DMS53 treated with DMSO at 0.1 percent for 48 hours (cell line): ENCODE data around the gene AP1M1.

Experiments
- DNase-seq: peaks from one replicate; lab custom pipeline; 2025; ENCODE audit not compliant: unreplicated experiment; lab: John Stamatoyannopoulos, UW

AP1M1 gene

DNA sequence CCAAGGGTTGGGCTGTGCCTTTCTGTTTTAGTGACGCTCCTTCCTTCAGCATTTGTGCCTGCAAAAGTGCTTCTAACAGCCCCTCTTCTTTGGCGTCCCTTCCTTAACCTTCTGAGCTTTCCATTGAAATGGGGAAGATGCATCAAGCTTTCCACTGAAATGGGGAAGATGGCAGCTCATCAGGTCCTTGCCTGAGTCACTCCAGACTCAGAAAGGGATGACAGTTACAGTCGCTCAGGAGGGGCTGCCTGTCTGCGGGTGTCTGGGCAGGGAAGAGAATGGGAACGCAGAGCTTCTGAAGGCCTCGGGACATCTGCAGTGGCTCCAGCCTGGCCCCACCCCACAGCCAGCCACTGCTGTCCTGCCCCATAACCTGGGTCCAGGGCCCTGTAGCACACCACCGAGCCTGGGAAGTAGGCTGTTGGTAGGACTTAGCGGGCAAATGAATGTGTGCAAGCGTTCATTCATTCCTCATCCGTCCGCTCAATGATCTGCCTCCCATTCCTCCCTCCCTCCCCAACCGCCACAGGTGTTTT is 9.8 kb downstream of the AP1M1 start:
- DNase-seq = no peak

DNA sequence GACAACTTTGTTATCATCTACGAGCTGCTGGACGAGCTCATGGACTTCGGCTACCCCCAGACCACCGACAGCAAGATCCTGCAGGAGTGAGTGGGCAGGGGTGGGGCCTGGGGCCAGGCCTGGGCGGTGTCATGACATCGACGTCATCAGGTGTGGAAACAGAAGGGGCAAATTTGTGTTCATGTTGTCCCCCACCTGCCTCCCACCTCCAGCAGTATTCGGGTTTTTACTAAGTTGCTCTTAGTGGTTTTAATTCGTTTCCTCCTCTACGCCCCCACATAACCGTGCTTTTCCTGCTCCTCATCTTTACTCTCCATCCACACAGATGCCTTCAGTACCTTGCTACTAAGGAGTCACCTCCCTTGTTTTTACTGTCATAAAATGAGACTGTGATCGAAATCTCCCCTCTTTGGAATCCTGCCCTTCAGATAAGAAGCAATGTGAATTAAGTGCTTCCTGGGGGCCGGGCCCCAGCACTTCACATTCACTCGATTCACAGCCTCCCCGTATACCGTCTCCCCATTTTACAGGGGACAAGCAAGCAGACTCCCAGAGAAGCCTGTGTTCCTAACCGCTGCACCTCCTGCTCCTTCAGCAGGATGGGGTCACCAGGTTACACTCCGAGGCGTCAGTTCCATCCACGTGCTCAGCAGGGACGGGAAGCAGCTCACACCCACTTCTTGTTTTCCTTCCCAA is 10.5 kb downstream of the AP1M1 start:
- no peak for DNase-seq

DNA sequence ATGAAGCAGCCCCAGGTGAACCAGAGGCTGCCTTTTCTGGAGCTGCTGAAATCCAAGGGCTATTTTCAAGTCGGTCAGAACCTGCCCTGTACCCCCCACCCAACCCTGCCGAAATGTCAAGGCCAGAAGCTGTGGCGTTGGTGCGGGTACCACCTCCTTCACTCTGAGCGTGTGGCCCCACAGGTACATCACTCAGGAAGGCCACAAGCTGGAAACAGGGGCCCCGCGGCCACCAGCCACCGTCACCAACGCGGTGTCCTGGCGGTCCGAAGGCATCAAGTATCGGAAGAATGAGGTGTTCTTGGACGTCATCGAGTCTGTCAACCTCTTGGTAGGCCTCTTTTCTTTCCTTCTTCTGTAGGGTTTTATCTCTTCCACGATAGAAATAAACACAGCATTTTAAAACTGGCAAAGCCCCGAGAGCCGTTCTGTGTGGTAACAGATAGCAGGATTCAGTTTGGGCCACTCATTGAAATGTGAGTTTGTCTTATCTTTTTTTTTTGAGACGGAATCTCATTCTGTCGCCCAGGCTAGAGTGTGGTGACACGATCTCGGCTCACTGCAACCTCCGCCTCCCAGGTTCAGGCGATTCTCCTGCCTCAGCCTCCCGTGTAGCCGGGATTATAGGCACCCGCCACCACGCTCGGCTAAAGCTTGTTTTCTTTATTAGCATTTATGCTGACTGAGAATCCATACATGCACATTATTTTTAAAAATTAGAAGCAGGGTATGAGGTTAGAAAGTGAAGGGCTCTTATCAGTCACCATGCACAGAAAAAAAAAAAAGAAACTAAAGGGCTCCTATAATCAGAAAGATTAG is 11.3 kb downstream of the AP1M1 start:
- DNase-seq = no peak

DNA sequence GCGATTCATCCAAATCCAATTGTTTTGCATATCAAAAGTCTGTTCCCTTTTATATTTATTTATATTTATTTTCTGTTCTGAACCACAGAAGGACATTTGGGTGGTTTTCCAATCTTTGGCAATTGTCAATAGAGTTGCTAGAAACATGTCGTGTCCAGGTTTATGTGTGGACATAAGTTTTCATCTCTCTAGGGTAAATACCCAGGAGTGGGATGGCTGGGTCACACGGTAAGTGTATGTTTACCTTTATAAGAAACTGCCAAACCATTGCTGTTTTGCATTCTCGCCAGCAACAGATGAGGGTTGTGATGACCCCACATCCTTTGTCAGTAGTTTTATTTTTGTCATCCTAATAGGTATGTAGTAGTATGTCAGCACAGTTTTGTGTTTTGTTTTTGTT is 12.5 kb downstream of the AP1M1 start:
- DNase-seq = no peak

DNA sequence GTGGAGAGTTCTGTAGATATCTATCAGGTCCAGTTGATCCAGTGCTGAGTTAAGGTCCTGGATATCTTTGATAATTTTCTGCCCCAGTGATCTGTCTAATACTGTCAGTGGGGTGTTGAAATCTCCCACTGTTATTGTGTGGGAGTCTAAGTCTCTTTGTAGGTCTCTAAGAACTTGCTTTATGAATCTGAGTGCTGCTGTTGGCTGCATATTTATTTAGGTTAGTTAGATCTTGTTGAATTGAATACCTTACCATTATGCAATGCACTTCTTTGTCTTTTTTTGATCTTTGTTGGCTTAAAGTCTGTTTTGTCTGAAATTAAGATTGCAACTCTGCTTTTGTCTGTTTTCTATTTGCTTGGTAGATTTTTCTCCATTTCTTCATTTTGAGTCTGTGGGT is 15.4 kb downstream of the AP1M1 start:
- DNase-seq = no peak

DNA sequence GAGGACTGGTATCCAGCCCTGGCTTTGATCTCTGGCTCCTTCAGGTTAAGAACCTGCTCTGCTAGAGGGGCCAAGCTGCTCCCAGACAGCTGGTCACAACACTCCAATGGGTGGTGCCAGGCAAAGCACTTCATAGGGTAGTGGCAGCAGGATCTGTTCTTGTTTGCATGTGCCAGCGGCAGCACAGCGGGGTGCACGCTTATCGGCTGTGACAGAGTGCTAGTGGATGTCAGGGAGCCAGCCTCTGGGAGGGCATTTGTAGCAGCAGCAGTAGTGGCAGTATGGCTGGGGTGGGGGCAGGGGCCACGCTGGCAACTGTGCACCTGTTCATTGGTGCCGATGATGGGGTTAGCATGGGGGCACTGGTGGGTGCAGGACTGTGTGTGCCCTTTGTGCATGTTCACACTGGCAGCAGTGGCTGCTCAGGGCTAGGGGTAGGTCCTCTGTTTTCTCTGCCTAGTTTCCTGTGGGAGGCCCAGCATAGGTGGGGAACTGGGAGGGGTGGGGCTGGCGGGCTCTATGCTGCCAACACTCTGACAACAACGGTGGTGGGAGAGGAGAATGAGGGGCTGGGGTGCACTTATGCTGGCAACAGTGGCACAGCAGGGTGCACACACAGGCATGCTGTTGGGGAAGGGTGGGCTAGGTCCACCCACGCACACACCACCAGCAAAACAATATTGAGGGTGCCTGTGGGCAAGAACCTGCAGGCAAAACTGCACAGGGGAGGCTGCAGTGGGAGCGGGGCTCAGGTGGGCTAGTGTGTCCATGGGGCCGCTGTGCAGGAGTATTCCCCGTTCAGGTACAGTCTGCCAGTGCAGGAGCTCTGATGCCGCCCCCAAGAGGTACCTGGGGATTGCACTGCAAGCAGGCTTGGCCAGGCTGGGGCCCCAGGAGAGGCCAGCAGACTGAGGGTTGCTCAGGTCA is 19.3 kb downstream of the AP1M1 start:
- no peak for DNase-seq

DNA sequence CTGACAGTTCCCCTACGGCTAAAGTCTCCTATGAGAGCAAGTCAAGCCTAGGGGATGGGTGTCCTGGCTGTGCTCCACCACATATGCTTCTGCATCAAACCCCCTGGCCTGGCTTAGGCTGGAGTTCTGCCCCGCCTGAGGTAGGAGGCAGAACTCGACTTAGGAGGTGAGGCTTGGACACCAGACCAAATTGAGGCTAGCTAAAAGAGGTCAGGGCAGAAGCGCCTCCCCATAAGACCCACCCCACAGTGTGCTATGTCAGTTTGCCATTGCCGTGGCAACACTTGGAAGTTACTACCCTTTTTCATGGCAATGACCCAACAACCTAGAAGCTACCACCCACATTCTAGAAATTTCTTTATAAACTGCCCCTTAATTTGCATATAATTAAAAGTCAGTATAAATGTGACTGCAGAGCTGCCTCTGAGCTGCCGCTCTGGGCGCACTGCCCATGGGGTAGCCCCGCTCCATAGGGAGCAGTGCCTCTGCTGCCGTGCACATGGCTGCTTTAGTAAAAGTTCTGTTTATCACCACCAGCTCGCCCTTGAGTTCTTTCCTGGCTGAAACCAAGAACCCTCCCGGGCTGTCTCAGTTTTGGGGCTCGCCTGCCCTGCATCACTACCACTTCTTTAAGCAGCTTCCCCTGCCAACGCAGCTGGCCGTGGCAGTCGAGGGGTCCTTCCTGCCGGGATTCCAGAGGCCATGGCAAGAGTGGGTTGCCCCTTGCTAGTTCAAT is 20.2 kb downstream of the AP1M1 start:
- no peak for DNase-seq

DNA sequence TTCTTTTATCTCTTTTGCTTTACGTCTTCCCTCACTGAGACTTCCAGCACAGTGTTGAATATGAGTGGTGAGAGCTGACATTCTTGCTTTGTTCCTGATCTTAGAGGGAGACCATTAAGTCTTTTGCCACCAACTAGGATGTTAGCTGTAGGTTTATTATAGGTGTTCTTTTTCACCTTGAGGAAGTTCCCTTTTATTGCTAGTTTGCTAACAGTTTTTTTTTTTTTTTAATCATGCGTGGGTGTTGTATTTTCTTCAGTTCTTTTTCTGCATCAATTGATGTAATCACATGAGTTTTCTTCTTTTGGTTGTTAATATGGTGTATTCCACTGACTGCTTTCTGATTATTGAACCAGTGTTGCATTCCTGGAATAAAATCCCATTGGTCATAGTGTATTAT is 21.1 kb downstream of the AP1M1 start:
- DNase-seq = no peak

DNA sequence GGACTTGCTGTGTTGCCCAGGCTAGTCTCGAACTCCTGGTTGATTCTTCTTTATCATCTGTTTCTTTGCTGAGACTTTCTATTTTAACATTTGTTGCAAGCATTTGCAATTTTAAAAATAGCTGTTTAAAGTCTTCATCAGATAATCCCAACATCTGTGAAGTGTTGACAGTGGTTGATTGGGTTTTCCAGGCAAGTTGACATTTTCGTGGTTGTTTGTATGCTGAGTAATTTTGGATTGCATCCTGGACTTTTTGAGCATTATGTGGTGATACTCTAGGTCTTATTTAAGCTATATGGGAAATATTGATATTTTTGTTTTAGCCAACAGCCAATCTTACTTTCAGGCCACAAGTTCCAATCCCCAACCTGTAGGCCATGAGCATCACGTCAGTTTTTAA is 25.1 kb downstream of the AP1M1 start:
- DNase-seq = no peak

DNA sequence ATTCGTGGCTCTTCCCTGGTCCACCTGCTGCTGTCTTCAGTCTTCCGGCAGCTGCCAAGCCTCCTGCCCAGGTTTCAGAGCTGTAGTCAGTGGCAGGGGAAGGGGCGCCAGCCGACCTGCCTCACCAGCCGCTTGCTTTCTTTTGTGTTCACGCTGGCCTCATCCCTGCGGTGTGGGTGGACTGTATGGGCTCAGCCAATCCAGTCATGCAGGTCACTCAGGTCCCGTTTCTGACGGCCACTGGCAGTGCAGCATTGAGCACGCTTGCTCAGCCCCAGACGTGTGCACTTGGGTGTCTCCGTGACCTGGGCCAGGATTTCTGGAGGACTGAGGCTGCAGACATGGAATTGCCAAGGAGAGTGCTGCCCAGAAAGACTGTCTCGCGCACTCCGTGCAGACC is 26.0 kb downstream of the AP1M1 start:
- no peak for DNase-seq

DNA sequence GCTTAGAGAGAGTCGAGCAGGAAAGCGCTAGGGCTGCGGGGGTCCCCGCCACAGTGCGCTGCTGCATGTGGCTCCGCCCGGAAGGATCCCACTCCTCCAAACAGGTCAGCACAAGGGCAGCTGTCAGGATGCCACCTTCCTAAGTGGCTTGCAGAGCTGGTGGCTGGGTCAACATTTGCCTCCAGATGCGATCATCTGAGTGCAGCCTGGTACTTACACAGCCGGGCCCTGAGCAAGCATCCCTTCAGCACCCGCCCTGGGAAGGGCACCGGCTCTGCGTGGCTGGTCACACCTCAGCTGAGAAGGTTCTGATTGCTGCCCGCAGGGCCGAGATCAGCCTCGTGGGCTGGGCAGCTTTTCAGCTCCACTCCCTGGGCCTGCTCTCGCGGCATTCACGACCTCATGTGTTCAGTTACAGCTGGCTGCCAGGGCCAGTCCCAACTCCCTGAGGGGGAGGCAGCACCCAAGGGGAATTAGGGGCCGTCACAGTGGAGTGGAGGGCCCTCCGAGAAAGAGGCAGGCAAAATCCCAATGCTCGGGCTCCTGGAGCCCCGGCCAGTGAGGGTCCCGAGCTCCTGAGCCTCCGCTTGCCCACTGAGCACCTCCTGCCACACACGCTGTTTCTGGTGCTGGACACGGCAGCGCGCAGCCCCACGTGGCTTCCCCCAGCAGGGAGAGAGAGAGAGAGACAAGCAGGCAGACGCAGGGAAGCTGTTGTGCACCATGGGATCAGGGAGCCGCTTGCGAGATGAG is 26.8 kb downstream of the AP1M1 start:
- no peak for DNase-seq

DNA sequence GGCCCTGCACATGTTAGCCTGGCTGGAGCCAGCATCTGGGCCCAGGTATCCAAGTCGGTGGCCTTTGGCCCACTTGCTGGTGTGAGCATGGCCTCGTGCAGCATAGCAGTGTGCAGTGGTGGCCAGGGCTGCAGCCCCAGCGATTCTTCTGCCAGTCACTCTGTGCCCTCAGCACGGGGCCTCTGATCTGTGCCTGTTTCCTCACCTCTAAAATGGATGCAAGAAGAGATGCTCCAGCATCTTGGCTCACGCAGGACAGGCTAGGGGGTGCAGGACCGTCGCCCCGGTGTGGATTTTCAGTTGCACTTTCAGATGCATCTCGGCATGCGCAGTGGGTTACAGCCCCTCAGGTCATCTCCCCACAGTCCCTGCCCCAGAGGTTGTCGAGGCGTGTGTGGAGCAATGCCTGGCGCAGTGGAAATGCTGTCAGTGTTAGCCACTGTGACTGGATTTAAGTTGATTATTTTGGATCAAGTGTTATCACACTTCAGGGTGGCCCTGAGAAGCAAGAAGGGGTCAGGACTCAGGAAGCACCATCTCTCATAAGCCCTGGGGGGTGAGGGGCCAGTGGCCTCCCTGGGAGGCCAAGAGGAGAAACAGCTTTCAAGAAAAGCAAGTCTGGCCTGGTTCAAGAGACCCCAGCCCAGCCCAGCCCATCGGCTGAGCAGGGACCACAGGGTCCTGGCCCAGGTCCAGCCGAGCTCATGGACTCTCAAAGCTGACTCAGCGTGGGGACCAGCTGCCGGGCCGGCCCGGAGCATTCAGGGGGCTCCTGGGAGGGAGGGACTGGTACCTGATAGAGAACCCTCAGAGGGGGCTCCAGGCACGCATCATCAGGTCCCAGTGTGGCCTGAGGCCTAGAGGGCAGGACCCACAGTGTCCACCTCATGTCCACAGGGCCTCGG is 27.8 kb downstream of the AP1M1 start:
- DNase-seq = no peak

DNA sequence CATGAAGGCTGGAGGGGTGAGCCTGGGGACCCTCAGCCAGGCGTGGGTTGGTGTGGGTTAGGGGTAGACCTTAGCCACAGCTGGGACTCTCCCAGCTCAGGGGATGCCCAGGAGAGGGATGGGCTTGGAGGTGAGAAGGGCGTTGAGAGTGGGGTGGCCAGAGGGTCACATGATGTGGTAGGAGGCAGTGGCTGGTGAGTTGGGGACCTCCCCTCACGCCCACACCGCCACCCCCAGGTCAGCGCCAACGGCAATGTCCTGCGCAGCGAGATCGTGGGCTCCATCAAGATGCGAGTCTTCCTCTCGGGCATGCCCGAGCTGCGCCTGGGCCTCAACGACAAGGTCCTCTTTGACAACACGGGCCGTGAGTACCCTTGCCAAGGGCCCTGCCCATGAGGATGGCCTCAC is 28.5 kb downstream of the AP1M1 start:
- DNase-seq = no peak

DNA sequence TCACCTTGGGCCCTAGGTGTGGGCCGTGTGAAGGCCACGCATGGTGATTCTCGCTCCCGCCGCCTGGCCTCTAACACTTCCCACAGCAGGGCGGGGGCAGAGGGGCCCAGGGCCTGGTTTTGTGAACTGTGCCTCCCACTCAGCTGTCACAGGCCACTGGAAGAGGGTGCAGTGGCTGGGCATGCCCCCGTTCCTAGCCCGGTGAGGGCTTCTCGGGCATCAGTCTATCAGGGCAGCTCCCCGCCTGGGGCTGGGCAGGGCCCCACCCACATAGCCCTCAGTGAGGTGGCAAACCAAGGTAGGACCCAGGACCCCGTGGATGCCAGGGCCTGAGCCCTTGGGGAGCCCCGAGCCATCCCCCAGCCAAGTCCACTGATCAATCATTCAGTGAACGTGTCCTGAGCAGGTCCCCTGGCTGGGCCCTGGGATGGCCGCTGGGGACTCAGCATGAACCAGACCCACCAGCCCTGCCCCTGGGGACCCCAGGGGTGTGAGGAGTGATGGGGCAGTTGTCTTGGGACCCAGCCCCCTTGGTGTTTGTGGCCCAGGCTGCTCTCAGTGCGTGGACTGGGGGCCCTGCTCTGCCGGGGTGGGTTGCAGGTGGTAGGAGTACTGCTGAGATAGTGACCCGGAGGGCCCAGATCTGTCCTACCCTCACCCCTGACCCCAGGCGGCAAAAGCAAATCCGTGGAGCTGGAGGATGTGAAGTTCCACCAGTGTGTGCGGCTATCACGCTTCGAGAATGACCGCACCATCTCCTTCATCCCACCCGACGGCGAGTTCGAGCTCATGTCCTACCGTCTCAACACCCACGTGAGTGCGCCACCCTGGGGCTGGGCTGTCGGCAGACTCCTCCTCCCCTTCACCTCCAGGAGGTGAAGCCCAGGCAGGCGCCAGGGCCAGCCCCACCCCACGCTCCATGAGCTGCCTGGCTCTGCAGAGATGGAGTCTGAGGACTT is 29.4 kb downstream of the AP1M1 start:
- no peak for DNase-seq

DNA sequence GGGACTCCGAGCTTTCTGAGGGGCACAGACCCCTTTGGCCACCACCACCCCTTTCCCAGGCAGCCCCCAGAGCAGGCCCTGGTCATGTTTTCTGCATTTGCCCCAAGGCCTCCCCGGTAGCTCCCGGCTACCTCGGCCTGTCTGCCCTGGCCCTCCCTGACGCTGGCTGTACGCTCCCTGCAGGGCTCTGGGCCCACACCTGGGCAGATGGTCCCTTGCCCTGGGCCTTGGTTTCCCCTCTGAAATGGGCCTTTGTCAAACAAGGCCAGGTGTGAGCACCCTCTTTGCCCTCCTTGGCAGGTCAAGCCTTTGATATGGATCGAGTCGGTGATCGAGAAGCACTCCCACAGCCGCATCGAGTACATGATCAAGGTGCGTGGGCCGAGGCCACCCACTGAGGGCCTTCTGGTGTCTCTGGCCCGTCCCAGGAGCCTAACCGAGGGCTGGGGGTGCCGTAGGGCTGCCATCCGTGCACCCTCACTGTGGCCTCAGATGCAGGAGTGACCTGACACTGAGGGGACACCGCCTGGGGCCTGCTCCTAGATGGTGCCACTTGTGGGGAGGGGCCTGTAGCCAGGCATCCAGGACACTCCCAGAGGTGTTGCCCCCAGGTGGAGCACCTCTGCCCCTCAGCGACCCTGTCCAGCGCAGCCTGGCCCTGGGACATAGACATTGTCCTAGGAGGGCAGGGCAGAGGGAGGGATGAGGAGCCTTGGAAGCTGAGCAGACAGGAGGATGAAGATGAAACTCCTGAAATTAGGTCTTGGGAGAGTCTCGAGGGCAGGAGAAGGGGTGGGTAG is 30.3 kb downstream of the AP1M1 start:
- DNase-seq = no peak

DNA sequence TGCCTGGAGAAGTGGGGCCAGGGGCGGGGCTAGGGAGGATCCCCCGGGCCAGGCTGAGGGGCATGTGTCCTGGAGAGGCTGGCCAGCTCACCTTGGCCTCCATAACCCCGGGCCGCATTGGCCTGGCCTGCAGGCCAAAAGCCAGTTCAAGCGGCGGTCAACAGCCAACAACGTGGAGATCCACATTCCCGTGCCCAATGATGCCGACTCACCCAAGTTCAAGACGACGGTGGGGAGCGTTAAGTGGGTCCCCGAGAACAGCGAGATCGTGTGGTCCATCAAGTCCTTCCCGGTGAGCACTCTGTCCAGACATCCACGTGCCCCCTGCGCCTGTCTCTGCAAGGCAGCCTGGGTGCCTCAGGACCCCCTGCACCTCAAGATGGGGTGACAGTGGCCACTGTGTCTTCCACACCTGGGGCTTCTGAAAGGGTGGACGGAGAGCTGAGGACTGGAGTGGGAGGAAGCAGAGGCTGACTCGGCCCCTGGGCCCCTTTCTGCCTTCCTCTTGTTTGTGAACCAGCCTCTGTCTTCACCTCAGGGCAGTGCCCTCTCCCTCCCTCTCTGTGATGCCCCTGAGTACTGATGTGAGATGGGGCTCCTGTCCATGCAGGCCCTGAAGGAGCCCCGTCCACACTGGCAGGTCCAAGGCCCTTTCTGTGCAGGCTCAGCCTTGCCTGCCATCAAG is 31.1 kb downstream of the AP1M1 start:
- DNase-seq = no peak

DNA sequence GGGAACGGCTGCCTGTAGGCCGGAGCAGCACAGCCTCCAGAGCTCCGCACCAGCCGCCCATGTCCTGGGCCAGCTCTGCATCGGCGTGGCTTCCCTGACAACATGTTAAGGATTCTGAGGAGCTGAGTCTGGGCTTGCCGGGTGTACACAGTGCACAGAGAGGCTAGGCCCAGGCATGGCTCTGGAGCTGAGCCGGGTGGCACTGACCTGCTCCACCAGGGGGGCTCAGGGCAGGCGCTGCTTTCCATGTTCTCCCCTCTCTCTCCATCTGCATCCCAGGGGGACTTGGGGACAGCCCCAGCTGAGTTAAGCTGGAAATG is 31.6 kb downstream of the AP1M1 start:
- no peak for DNase-seq
